GM19328 (cell line): ENCODE data around the gene GLG1.

Experiments
- ATAC-seq: cut with Tn5 transposase; IDR thresholded peaks from one replicate; pipeline ENCODE4 v1.9.1; 2021; ENCODE audit warnings: mild to moderate bottlenecking, moderate library complexity; ENCODE audit not compliant: unreplicated experiment

The GLG1 gene

GRCh38 chr16:74611721-74612120 lies 4.8 kb upstream of the GLG1 start:
- no peak for ATAC-seq

- no peak for ATAC-seq
These were observed 2.0 kb upstream of the GLG1 start for GRCh38 chr16:74608944-74609343.

GRCh38 chr16:74608381-74608780 lies 1.5 kb upstream of the GLG1 start:
- no peak for ATAC-seq

- no peak for ATAC-seq
These were observed 1.0 kb upstream of the GLG1 start for GRCh38 chr16:74607962-74608356.

GRCh38 chr16:74607310-74607961 lies 522 bp upstream of the GLG1 start:
- no peak for ATAC-seq

- no peak for ATAC-seq
These were observed 981 bp downstream of the GLG1 start for GRCh38 chr16:74605746-74606520.

GRCh38 chr16:74605332-74605731 lies 1.6 kb downstream of the GLG1 start:
- ATAC-seq, result no peak

- ATAC-seq, result no peak
These were observed 3.1 kb downstream of the GLG1 start for GRCh38 chr16:74603848-74604247.

- ATAC-seq, result no peak
These were observed 5.6 kb downstream of the GLG1 start for GRCh38 chr16:74601126-74601871.

- ATAC-seq, result no peak
These were observed 10.3 kb downstream of the GLG1 start for GRCh38 chr16:74596586-74596985.

- ATAC-seq, result no peak
These were observed 14.1 kb downstream of the GLG1 start for GRCh38 chr16:74592847-74593246.

GRCh38 chr16:74591876-74592650 lies 14.9 kb downstream of the GLG1 start:
- ATAC-seq, result no peak

GRCh38 chr16:74586948-74587347 lies 20.0 kb downstream of the GLG1 start:
- no peak for ATAC-seq

GRCh38 chr16:74585846-74586443 lies 21.0 kb downstream of the GLG1 start:
- ATAC-seq, result no peak

- no peak for ATAC-seq
These were observed 22.8 kb downstream of the GLG1 start for GRCh38 chr16:74583926-74584666.

GRCh38 chr16:74582970-74583369 lies 23.9 kb downstream of the GLG1 start:
- ATAC-seq, result no peak

GRCh38 chr16:74580833-74581232 lies 26.1 kb downstream of the GLG1 start:
- ATAC-seq, result no peak

- ATAC-seq, result no peak
These were observed 28.1 kb downstream of the GLG1 start for GRCh38 chr16:74578838-74579237.

GRCh38 chr16:74578433-74578832 lies 28.5 kb downstream of the GLG1 start:
- no peak for ATAC-seq

- ATAC-seq, result no peak
These were observed 29.0 kb downstream of the GLG1 start for GRCh38 chr16:74577882-74578366.
